GM08714 (cell line): Measurements from ENCODE around the gene ITPRID1.
"Not testable (repeated sequence)": the region's sequence is repeated elsewhere in the genome, so short reads cannot be mapped to it uniquely, and the experiment has no call there.

Source experiments
- H3K4me3 ChIP-seq: fragments of 200-500 bp; sonication (Bioruptor generic); 2 replicates; pipeline ENCODE4 v1.5.1; 2014; ENCODE audit warnings: mild to moderate bottlenecking, low read length, inconsistent platforms
- ZNF274 ChIP-seq: IDR thresholded peaks from 2 replicates; pipeline ENCODE4 v1.6.1; 2012; ENCODE audit warnings: mild to moderate bottlenecking, low read depth, low read length

Gene ITPRID1

GRCh38 chr7:31493714-31494181 is 20.1 kb upstream of the ITPRID1 start:
- H3K4me3 ChIP-seq, result no peak overlapping the region
- no peak for TF ChIP-seq ZNF274

GRCh38 chr7:31494421-31494820 is 19.5 kb upstream of the ITPRID1 start:
- no peak overlapping the region for H3K4me3 ChIP-seq
- TF ChIP-seq ZNF274, result no peak

- no peak for TF ChIP-seq ZNF274
- no peak overlapping the region for H3K4me3 ChIP-seq
Measured at GRCh38 chr7:31495653-31496052, 18.2 kb upstream of the ITPRID1 start.

- TF ChIP-seq ZNF274, result no peak
- H3K4me3 ChIP-seq, result no peak overlapping the region
Measured at GRCh38 chr7:31497516-31497915, 16.4 kb upstream of the ITPRID1 start.

GRCh38 chr7:31500656-31501055 is 13.2 kb upstream of the ITPRID1 start:
- no peak overlapping the region for H3K4me3 ChIP-seq
- no peak for TF ChIP-seq ZNF274

GRCh38 chr7:31508823-31509222 is 5.1 kb upstream of the ITPRID1 start:
- no peak for TF ChIP-seq ZNF274
- H3K4me3 ChIP-seq, result no peak overlapping the region

- TF ChIP-seq ZNF274, result no peak
Measured at GRCh38 chr7:31512166-31512565, 1.7 kb upstream of the ITPRID1 start.

GRCh38 chr7:31516680-31517502 is 3.0 kb downstream of the ITPRID1 start:
- no peak overlapping the region for H3K4me3 ChIP-seq
- TF ChIP-seq ZNF274, result no peak

More at GRCh38 chr7:31512166-31512565, 1.7 kb upstream of the ITPRID1 start:
- H3K4me3 ChIP-seq, result no peak overlapping the region

- TF ChIP-seq ZNF274, result no peak
- no peak overlapping the region for H3K4me3 ChIP-seq
Measured at GRCh38 chr7:31517513-31517912, 3.6 kb downstream of the ITPRID1 start.

- H3K4me3 ChIP-seq, result no peak overlapping the region
- TF ChIP-seq ZNF274, result no peak
Measured at GRCh38 chr7:31518766-31519165, 4.9 kb downstream of the ITPRID1 start.

- no peak overlapping the region for H3K4me3 ChIP-seq
- no peak for TF ChIP-seq ZNF274
Measured at GRCh38 chr7:31521336-31522010, 7.6 kb downstream of the ITPRID1 start.

GRCh38 chr7:31526864-31527263 is 13.0 kb downstream of the ITPRID1 start:
- no peak for TF ChIP-seq ZNF274

GRCh38 chr7:31529103-31529502 is 15.2 kb downstream of the ITPRID1 start:
- no peak overlapping the region for H3K4me3 ChIP-seq
- TF ChIP-seq ZNF274, result no peak

More at GRCh38 chr7:31526864-31527263, 13.0 kb downstream of the ITPRID1 start:
- H3K4me3 ChIP-seq, result no peak overlapping the region

GRCh38 chr7:31540651-31541185 is 26.8 kb downstream of the ITPRID1 start:
- H3K4me3 ChIP-seq, result not testable (repeated sequence)

GRCh38 chr7:31545549-31545948 is 31.7 kb downstream of the ITPRID1 start:
- TF ChIP-seq ZNF274, result no peak
- no peak overlapping the region for H3K4me3 ChIP-seq
